IMR-90 (cell line): ENCODE results near the gene SIPA1. TPM values are rescaled to one million over a fixed set of nuclear protein-coding genes. Genes with fewer than 3 reads are reported as not detected.

Source experiments
- ATAC-seq: fragments of 200-7000 bp; cut with Tn5 transposase; 2 replicates; pipeline ENCODE4 v1.9.1; 2020; ENCODE audit warnings: low read depth, mild to moderate bottlenecking, moderate library complexity
- BruUV-seq: library from RNA; stranded (reverse); fragments of 400-500 nt; replicated peaks from 2 replicates; lab custom pipeline; 2021; lab: Mats Ljungman, UMichigan
- CTCF ChIA-PET: fragments of 300-600 bp; formaldehyde crosslinking; extraction: SDS; loops from one replicate; lab custom pipeline; 2021; ENCODE audit warnings: antibody characterized with exemption; lab: Yijun Ruan, JAX
- POLR2A ChIA-PET: fragments of 300-600 bp; sonication (Branson Sonifier 250); formaldehyde crosslinking; loops from one replicate; lab custom pipeline; 2022; ENCODE audit warnings: antibody characterized with exemption; ENCODE audit not compliant: unreplicated experiment; lab: Charles Lee
- DNase-seq: peaks from one replicate; pipeline ENCODE4 v3.0.0; 2013
- H2AFZ ChIP-seq: replicated peaks from 2 replicates; pipeline ENCODE3; 2013; ENCODE audit warnings: low read length, mild to moderate bottlenecking; ENCODE audit not compliant: poor library complexity
- H2AK5ac ChIP-seq: 2 replicates; pipeline ENCODE4 v1.6.1; 2013; ENCODE audit warnings: low read depth, low read length, inconsistent platforms
- H2AK9ac ChIP-seq: replicated peaks from 2 replicates; pipeline ENCODE3; 2013; ENCODE audit warnings: mild to moderate bottlenecking, low read depth, low read length, moderate library complexity; ENCODE audit not compliant: poor library complexity
- H2BK120ac ChIP-seq: 2 replicates; pipeline ENCODE4 v1.6.1; 2013; ENCODE audit warnings: low read depth, low read length, inconsistent platforms
- H2BK15ac ChIP-seq: 3 replicates; pipeline ENCODE4 v1.6.1; 2013; ENCODE audit warnings: low read depth, low read length, inconsistent platforms
- H2BK20ac ChIP-seq: 2 replicates; pipeline ENCODE4 v1.6.1; 2013; ENCODE audit warnings: low read depth, mild to moderate bottlenecking, inconsistent platforms, low read length, moderate library complexity
- H2BK5ac ChIP-seq: 2 replicates; pipeline ENCODE4 v1.6.1; 2013; ENCODE audit warnings: mild to moderate bottlenecking, low read depth, low read length, inconsistent platforms; ENCODE audit not compliant: poor library complexity, severe bottlenecking
- H3K14ac ChIP-seq: replicated peaks from 2 replicates; pipeline ENCODE4 v1.6.1; 2013; ENCODE audit warnings: low read depth, low read length, inconsistent platforms
- H3K18ac ChIP-seq: 2 replicates; pipeline ENCODE4 v1.6.1; 2013; ENCODE audit warnings: low read depth, low read length, control low read depth
- H3K23ac ChIP-seq: 2 replicates; pipeline ENCODE4 v1.6.1; 2013; ENCODE audit warnings: low read depth, low read length, inconsistent platforms
- H3K27ac ChIP-seq: 2 replicates; pipeline ENCODE4 v1.5.1; 2013; ENCODE audit warnings: mild to moderate bottlenecking, control low read depth, low read length; ENCODE audit not compliant: insufficient read depth
- H3K27me3 ChIP-seq: 2 replicates; pipeline ENCODE4 v1.6.1; 2013; ENCODE audit warnings: low read length; ENCODE audit not compliant: control insufficient read depth, insufficient read depth
- H3K36me3 ChIP-seq: 2 replicates; pipeline ENCODE4 v1.6.1; 2013; ENCODE audit warnings: low read length, mixed read lengths; ENCODE audit not compliant: control insufficient read depth, insufficient read depth
- H3K4ac ChIP-seq: 2 replicates; pipeline ENCODE4 v1.6.1; 2013; ENCODE audit warnings: low read depth, low read length, inconsistent platforms
- H3K4me1 ChIP-seq: 2 replicates; pipeline ENCODE4 v1.6.1; 2013; ENCODE audit warnings: low read length, mixed read lengths; ENCODE audit not compliant: control insufficient read depth, insufficient read depth
- H3K4me2 ChIP-seq: 2 replicates; pipeline ENCODE4 v1.6.1; 2013; ENCODE audit warnings: low read depth, mild to moderate bottlenecking, control low read depth, low read length, moderate library complexity
- H3K4me3 ChIP-seq: 2 replicates; pipeline ENCODE4 v1.5.1; 2013; ENCODE audit warnings: low read depth, mild to moderate bottlenecking, control low read depth, low read length, moderate library complexity; ENCODE audit not compliant: insufficient read depth
- H3K56ac ChIP-seq: 2 replicates; pipeline ENCODE4 v1.6.1; 2013; ENCODE audit warnings: low read length, inconsistent platforms; ENCODE audit not compliant: insufficient read depth; ENCODE audit errors: extremely low read depth
- H3K79me1 ChIP-seq, 2 experiments: 2 replicates each; pipeline ENCODE4 v1.6.1; 2013; ENCODE audit warnings: low read length in 2 of 2, inconsistent platforms in 1 of 2, low read depth in 1 of 2
- H3K9ac ChIP-seq: 2 replicates; pipeline ENCODE4 v1.6.1; 2013; ENCODE audit warnings: low read depth, low read length, control low read depth
- H3K9me1 ChIP-seq: 2 replicates; pipeline ENCODE4 v1.6.1; 2013; ENCODE audit warnings: low read length, inconsistent platforms; ENCODE audit not compliant: insufficient read depth
- H3K9me3 ChIP-seq: 2 replicates; pipeline ENCODE4 v1.6.1; 2013; ENCODE audit warnings: low read length; ENCODE audit not compliant: control insufficient read depth, insufficient read depth
- H4K20me1 ChIP-seq: 2 replicates; pipeline ENCODE4 v1.6.1; 2013; ENCODE audit warnings: low read length, inconsistent platforms; ENCODE audit not compliant: insufficient read depth
- H4K5ac ChIP-seq: 2 replicates; pipeline ENCODE4 v1.6.1; 2013; ENCODE audit warnings: mild to moderate bottlenecking, low read depth, low read length, control low read depth
- H4K8ac ChIP-seq, 2 experiments: 2 replicates each; pipeline ENCODE4 v1.6.1; 2013; ENCODE audit warnings: low read depth in 2 of 2, low read length in 2 of 2, control low read depth in 1 of 2, inconsistent platforms in 1 of 2
- H4K91ac ChIP-seq: 2 replicates; pipeline ENCODE4 v1.6.1; 2013; ENCODE audit warnings: low read depth, low read length, inconsistent platforms; ENCODE audit not compliant: insufficient read depth
- CEBPB ChIP-seq: IDR thresholded peaks from 2 replicates; pipeline ENCODE4 v1.6.1; 2012; ENCODE audit warnings: low read depth, low read length, improper control_type of control experiment
- CTCF ChIP-seq: conservative IDR thresholded peaks from 2 replicates; pipeline ENCODE4 v1.5.1; 2012; ENCODE audit warnings: mild to moderate bottlenecking, low read depth, low read length, improper control_type of control experiment
- ELK1 ChIP-seq: fragments of 150-350 bp; IDR thresholded peaks from 2 replicates; pipeline ENCODE4 v1.6.1; 2016; ENCODE audit warnings: low read depth, mild to moderate bottlenecking, low read length, moderate library complexity, borderline replicate concordance
- FOS ChIP-seq: fragments of 150-350 bp; IDR thresholded peaks from 2 replicates; pipeline ENCODE4 v1.6.1; 2016; ENCODE audit warnings: low read depth, low read length
- MAFK ChIP-seq: IDR thresholded peaks from 2 replicates; pipeline ENCODE4 v1.6.1; 2012; ENCODE audit warnings: low read depth, low read length, improper control_type of control experiment
- MAZ ChIP-seq: IDR thresholded peaks from 2 replicates; pipeline ENCODE4 v1.6.1; 2012; ENCODE audit warnings: low read depth, mild to moderate bottlenecking, low read length, improper control_type of control experiment, moderate library complexity, borderline replicate concordance
- POLR2A ChIP-seq: IDR thresholded peaks from 2 replicates; pipeline ENCODE4 v1.6.1; 2012; ENCODE audit warnings: mild to moderate bottlenecking, low read depth, low read length
- WGBS, 2 experiments: methylation state at CpG; one replicate each; pipeline versions ENCODE4 v1.1.5 to v1.1.7; 2013; ENCODE audit warnings: missing lambda C conversion rate in 2 of 2; ENCODE audit not compliant: insufficient read length in 1 of 2; ENCODE audit errors: extremely low coverage in 2 of 2; 5-methylcytosine and 5-hydroxymethylcytosine counted together
- dilution Hi-C: fragments of 300-500 bp; cut with HindIII; formaldehyde crosslinking; loops from one replicate; pipeline ENCODE4 v1.14.3; 2018; ENCODE audit warnings: low sequenced_read_pairs; ENCODE audit not compliant: unreplicated experiment
- in situ Hi-C: fragments of 300-500 bp; cut with MboI; formaldehyde crosslinking; loops from 3 replicates; pipeline ENCODE4 v1.14.3; 2019; ENCODE audit warnings: low sequenced_read_pairs, inconsistent platforms, mixed read lengths
- intact Hi-C: fragments of 100-400 bp; cut with micrococcal nuclease; formaldehyde crosslinking; loops from 2 replicates; pipeline ENCODE4 v1.10.0; 2022
- polyA plus RNA-seq, 3 experiments: library from polyadenylated mRNA; depleted of rRNA; stranded (reverse); fragments of >200 nt; gene quantifications; 2 replicates each; pipeline ENCODE4 v1.2.3, GENCODE V29; 2012; ENCODE audit warnings: low replicate concordance in 1 of 3
- total RNA-seq: library from RNA; depleted of rRNA; stranded (reverse); fragments of >200 nt; gene quantifications from 2 replicates; pipeline ENCODE4 v1.2.3, GENCODE V29; 2012

Gene SIPA1
- total and polyA plus RNA-seq, 2 of the 4 experiments (the other 2 are of a cell fraction), result 10.6 to 39.7 TPM

- no TSS peak for BruUV-seq
- H4K5ac ChIP-seq, result peak overlapping the region; percentile 56; the same call in 1 of the 2 replicates
- no peak for DNase-seq
- peaks cover 45% of the 10 kb centered on the region for H3K36me3 ChIP-seq
- H3K18ac ChIP-seq, result peak overlapping the region; percentile 42; the same call in 1 of the 2 replicates
- H2BK5ac ChIP-seq, result peak overlapping the region; percentile 71
- dilution Hi-C loops, result no loop called here
- peak overlapping the region; percentile 98 for H2AFZ ChIP-seq
- no peaks in the 10 kb centered on the region for H3K27me3 ChIP-seq
- peaks cover 7% of the 10 kb centered on the region for H3K4me1 ChIP-seq
- POLR2A ChIA-PET, result no interaction called here
- CTCF ChIA-PET, result no interaction called here
- 79% methylated on average over 8 of the region's 25 CpGs; no CpG with 5 or more reads in 1 of the 2 experiments for WGBS, 2 experiments
- no peaks in the 10 kb centered on the region for H3K9me3 ChIP-seq
- peaks cover 26 to 53% of the 10 kb centered on the region in 2 experiments; a peak in 3 of 4 replicates for H3K79me1 ChIP-seq
- H4K91ac ChIP-seq, result peak overlapping the region; percentile 75
- H3K56ac ChIP-seq, result peak overlapping the region; percentile 92
- H3K27ac ChIP-seq, result peak overlapping the region; percentile 86
- in situ Hi-C loops, result no loop called here
- peak overlapping the region; percentile 96 for H3K9ac ChIP-seq
- peak overlapping the region; percentile 81 for H3K4ac ChIP-seq
- H2BK20ac ChIP-seq, result no peak overlapping the region
- peak overlapping the region; percentile 93 for H2AK9ac ChIP-seq
- intact Hi-C loops, result no loop called here
- H2AK5ac ChIP-seq, result peak overlapping the region; percentile 90
- peak overlapping the region; percentile 1 for H2BK120ac ChIP-seq
- peaks cover 13% of the 10 kb centered on the region; the same call in 1 of the 2 replicates for H4K20me1 ChIP-seq
- H2BK15ac ChIP-seq, result no peak overlapping the region
- H3K23ac ChIP-seq, result peak overlapping the region; percentile 77; the same call in 1 of the 2 replicates
- H4K8ac ChIP-seq, result peak overlapping the region; percentile 72 to 94
- peak overlapping the region; percentile 98 for H3K4me2 ChIP-seq
- H3K14ac ChIP-seq, result peak overlapping the region; percentile 99
- no peak for ATAC-seq
- TF ChIP-seq ELK1, result no peak
- TF ChIP-seq POLR2A, result no peak
- no peak for TF ChIP-seq CTCF
- no peak for TF ChIP-seq MAFK
- TF ChIP-seq MAZ, result no peak
- TF ChIP-seq FOS, result no peak
- no peak for TF ChIP-seq CEBPB
- no peaks in the 10 kb centered on the region for H3K9me1 ChIP-seq
- peak overlapping the region; percentile 92 for H3K4me3 ChIP-seq
Observed at GRCh38 chr11:65661599-65662246, 23.8 kb downstream of the SIPA1 start.
